HepG2 (cell line): ENCODE data around the gene GHR. TPM values are rescaled to one million over a fixed set of nuclear protein-coding genes. Genes with fewer than 3 reads are reported as not detected.
A peak's percentile ranks its signal among the peaks of the same experiment; 100 is the strongest.

Experiments used
- ATAC-seq: fragments of 200-7000 bp; cut with Tn5 transposase; 3 replicates; pipeline ENCODE4 v1.9.1; 2020; ENCODE audit warnings: mild to moderate bottlenecking, moderate library complexity
- BruUV-seq: library from RNA; stranded (reverse); fragments of 400-500 nt; replicated peaks from 2 replicates; lab custom pipeline; 2021; lab: Mats Ljungman, UMichigan
- CTCF ChIA-PET: fragments of 300-600 bp; formaldehyde crosslinking; extraction: SDS; loops from one replicate; lab custom pipeline; 2021; ENCODE audit warnings: low total read pairs, inconsistent platforms, low intra/inter-chr PET ratio; lab: Yijun Ruan, JAX
- POLR2A ChIA-PET: fragments of 350-600 bp; sonication (Branson Sonifier 250); formaldehyde crosslinking; loops from one replicate; lab custom pipeline; 2020; ENCODE audit warnings: antibody characterized with exemption, inconsistent platforms; lab: Yijun Ruan, JAX
- DNase-seq: peaks from one replicate; pipeline ENCODE4 v3.0.0-alpha.2; 2015; ENCODE audit warnings: low spot score
- FAIRE-seq: peaks from 3 replicates; lab custom pipeline; 2011; peaks lifted over from hg19 to GRCh38; lab: Jason Lieb, UNC
- H2AFZ ChIP-seq: one replicate; pipeline ENCODE4 v1.6.1; 2011; ENCODE audit warnings: low read length, inconsistent platforms
- H3K27ac ChIP-seq: fragments of 300-600 bp; 3 replicates; pipeline ENCODE4 v1.8.0; 2011; ENCODE audit warnings: mixed run types, mild to moderate bottlenecking, mixed read lengths, low read length, inconsistent platforms; ENCODE audit not compliant: insufficient read depth; ENCODE audit errors: extremely low read length
- H3K27me3 ChIP-seq, 2 experiments: fragments of 200-600 bp in 1 of 2; 2 replicates in 1 of 2; 3 replicates in 1 of 2; pipeline versions ENCODE4 v1.6.0 to v1.8.0; 2011; ENCODE audit warnings: low read length in 2 of 2, mild to moderate bottlenecking in 2 of 2, moderate library complexity in 2 of 2, inconsistent platforms in 1 of 2; ENCODE audit not compliant: insufficient read depth in 2 of 2, control insufficient read depth in 1 of 2
- H3K36me3 ChIP-seq, 2 experiments: fragments of 200-600 bp in 1 of 2; replicated peaks in 1 of 2; 2 replicates in 1 of 2; 3 replicates in 1 of 2; pipeline versions ENCODE4 v1.5.1 to v1.8.0; 2011; ENCODE audit warnings: low read length in 2 of 2, inconsistent platforms in 1 of 2; ENCODE audit not compliant: insufficient read depth in 2 of 2, control insufficient read depth in 1 of 2
- H3K4me1 ChIP-seq: 2 replicates; pipeline ENCODE4 v1.5.1; 2012; ENCODE audit warnings: low read length, inconsistent platforms; ENCODE audit not compliant: insufficient read depth
- H3K4me2 ChIP-seq: 2 replicates; pipeline ENCODE4 v1.6.0; 2011; ENCODE audit warnings: low read depth, low read length, inconsistent platforms
- H3K4me3 ChIP-seq, 3 experiments: fragments of 200-600 bp in 1 of 3; sonication (generic), shearing (Covaris generic) in 1 of 3; replicated peaks in 1 of 3; 2 replicates each; pipeline ENCODE4 v1.5.1; 2011 to 2016; ENCODE audit warnings: low read length in 3 of 3, inconsistent platforms in 2 of 3, low read depth in 2 of 3, mild to moderate bottlenecking in 2 of 3, control low read depth in 1 of 3, mixed read lengths in 1 of 3; ENCODE audit not compliant: insufficient read depth in 1 of 3
- H3K79me2 ChIP-seq: one replicate; pipeline ENCODE4 v1.6.1; 2011; ENCODE audit warnings: low read length, inconsistent platforms; ENCODE audit not compliant: insufficient read depth
- H3K9ac ChIP-seq: 2 replicates; pipeline ENCODE4 v1.6.0; 2011; ENCODE audit warnings: mild to moderate bottlenecking, low read depth, low read length, inconsistent platforms; ENCODE audit not compliant: insufficient read depth
- H3K9me3 ChIP-seq: 2 replicates; pipeline ENCODE4 v1.5.1; 2012; ENCODE audit warnings: mild to moderate bottlenecking, low read length
- H4K20me1 ChIP-seq: 2 replicates; pipeline ENCODE4 v1.6.0; 2011; ENCODE audit warnings: inconsistent platforms, mild to moderate bottlenecking, low read length, moderate library complexity; ENCODE audit not compliant: insufficient read depth
- ESRRA ChIP-seq: sonication (generic); formaldehyde crosslinking; IDR thresholded peaks from 2 replicates; pipeline ENCODE4 v1.5.1; 2020; ENCODE audit warnings: mild to moderate bottlenecking, low read depth, missing genetic modification reagents
- ETS1 ChIP-seq: sonication (generic); formaldehyde crosslinking; IDR thresholded peaks from 2 replicates; pipeline ENCODE4 v1.4.0; 2020; ENCODE audit warnings: missing genetic modification reagents
- KLF9 ChIP-seq: IDR thresholded peaks from 2 replicates; pipeline ENCODE4 v1.6.1; 2016; ENCODE audit warnings: low read depth
- LCORL ChIP-seq, 2 experiments: fragments of 450-650 bp in 1 of 2; sonication (generic) in 1 of 2; formaldehyde crosslinking in 1 of 2; IDR thresholded peaks; 2 replicates each; pipeline versions ENCODE4 v1.5.0 to v1.6.1; 2017 to 2020; ENCODE audit warnings: antibody characterized with exemption in 1 of 2, missing genetic modification reagents in 1 of 2
- NFYC ChIP-seq: IDR thresholded peaks from 2 replicates; pipeline ENCODE4 v1.6.1; 2016; ENCODE audit warnings: missing genetic modification reagents, missing compliant biosample characterization
- SETDB1 ChIP-seq: sonication (generic); formaldehyde crosslinking; IDR thresholded peaks from 2 replicates; pipeline ENCODE4 v1.5.1; 2020; ENCODE audit warnings: missing genetic modification reagents, mild to moderate bottlenecking, borderline replicate concordance
- SMAD9 ChIP-seq: sonication (generic); formaldehyde crosslinking; IDR thresholded peaks from 2 replicates; pipeline ENCODE4 v1.5.1; 2020; ENCODE audit warnings: mild to moderate bottlenecking, missing genetic modification reagents
- TFAP4 ChIP-seq: sonication (generic); IDR thresholded peaks from 2 replicates; pipeline ENCODE4 v1.6.1; 2016; ENCODE audit warnings: low read depth, borderline replicate concordance
- ZFP36 ChIP-seq: fragments of 150-350 bp; IDR thresholded peaks from 2 replicates; pipeline ENCODE4 v1.6.1; 2018; ENCODE audit warnings: borderline replicate concordance, low read length, low read depth; ENCODE audit not compliant: partially characterized antibody
- ZNF431 ChIP-seq: sonication (generic); formaldehyde crosslinking; IDR thresholded peaks from 2 replicates; pipeline ENCODE4 v1.9.0; 2022; ENCODE audit warnings: missing genetic modification reagents, low read depth, mild to moderate bottlenecking, borderline replicate concordance
- ZNF607 ChIP-seq: sonication (generic); formaldehyde crosslinking; IDR thresholded peaks from 2 replicates; pipeline ENCODE4 v1.5.1; 2020; ENCODE audit warnings: missing genetic modification reagents, mild to moderate bottlenecking, borderline replicate concordance
- ZNF792 ChIP-seq: IDR thresholded peaks from 2 replicates; pipeline ENCODE4 v1.6.1; 2016
- WGBS: methylation state at CpG from one replicate; pipeline ENCODE4 v1.1.6; 2017; ENCODE audit warnings: low lambda C conversion rate; 5-methylcytosine and 5-hydroxymethylcytosine counted together
- in situ Hi-C: cut with HindIII; loops from 2 replicates; pipeline ENCODE4 v1.10.0; 2017; ENCODE audit warnings: low pct_unique_long_range_greater_than_20kb; ENCODE audit not compliant: extremely low pct_ligation_motif_present
- intact Hi-C: fragments of 100-400 bp; cut with micrococcal nuclease; formaldehyde crosslinking; loops from one replicate; pipeline ENCODE4 v1.10.0; 2022; ENCODE audit not compliant: unreplicated experiment
- polyA plus RNA-seq, 8 experiments: library from polyadenylated mRNA; depleted of rRNA in 3 of 8; stranded (reverse) in 7 of 8; unstranded in 1 of 8; fragments of >200 nt; fragmentation: Illumina TruSeq in 4 of 8; extraction: Trizol in 4 of 8; gene quantifications; 2 replicates each; pipeline versions ENCODE4 v1.2.1 to v1.2.3, GENCODE V29; 2011 to 2016; ENCODE audit warnings: low read depth in 4 of 8, missing spikeins in 1 of 8, mixed read lengths in 1 of 8; ENCODE audit not compliant: insufficient read depth in 1 of 8
- total RNA-seq, 5 experiments: library from RNA; depleted of rRNA; stranded (reverse); fragments of >200 nt; fragmentation: Illumina TruSeq; extraction: Trizol; gene quantifications; 2 replicates each; pipeline ENCODE4 v1.2.3, GENCODE V29; 2016; ENCODE audit warnings: low read depth in 1 of 5
- TF ChIP-seq, protein P1 (sequence below): sonication (generic); formaldehyde crosslinking; IDR thresholded peaks from 2 replicates; pipeline ENCODE4 v1.5.1; 2020; ENCODE audit warnings: missing genetic modification reagents, mild to moderate bottlenecking, borderline replicate concordance

GHR gene
- total and polyA plus RNA-seq, 2 of the 13 experiments (the other 11 are each of a cell fraction or from before 2014, with no cell fraction given), result 0.07 TPM; not detected in 1

DNA sequence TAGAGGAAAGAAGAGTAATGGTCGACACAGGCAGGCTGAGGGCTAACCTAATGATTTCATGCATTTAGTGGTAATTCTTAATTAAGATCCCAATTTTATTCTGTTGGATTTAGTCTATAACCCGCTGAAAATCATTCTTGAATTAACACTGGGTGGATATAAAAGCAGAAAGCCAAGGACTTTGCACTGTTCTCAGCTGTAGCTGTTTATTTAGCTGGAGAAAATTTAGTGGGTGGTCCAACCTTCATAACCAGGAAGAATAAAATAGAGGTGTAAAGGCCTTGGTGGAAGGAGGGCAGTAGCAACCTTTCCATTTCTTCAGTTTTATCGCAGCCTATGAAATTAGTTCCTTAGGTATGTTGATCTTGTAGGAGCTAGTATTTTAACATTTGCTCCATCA, 92.3 kb downstream of the GHR start:
- no TSS peak for BruUV-seq
- DNase-seq, result peak; percentile 5
- intact Hi-C loops, result loop anchor here (10.0 kb wide), 2 partner anchors 249 to 369 kb away; no protein-coding TSS in a partner anchor
- Histone ChIP-seq H3K4me2 (peak overlapping the region; percentile 9; the same call in 1 of the 2 replicates), H3K9me3 (no peaks in the 10 kb centered on the region), H3K27me3 (no peaks in the 10 kb centered on the region), H3K4me3 (no peak overlapping the region), H3K36me3 (no peaks in the 10 kb centered on the region), H3K79me2 (no peaks in the 10 kb centered on the region), H3K27ac (no peak overlapping the region), H3K9ac (no peak overlapping the region), H4K20me1 (no peaks in the 10 kb centered on the region), H3K4me1 (peaks cover 32% of the 10 kb centered on the region), H2AFZ (no peak overlapping the region)
- CTCF ChIA-PET, result no interaction called here
- 50% methylated on average over 3 of the region's 3 CpGs for WGBS
- POLR2A ChIA-PET, result no interaction called here
- ATAC-seq, result no peak
- FAIRE-seq, result no peak
- no peak for TF ChIP-seq ZFP36
- TF ChIP-seq TFAP4, result peak; percentile 51; the same call in 1 of the 2 replicates
- in situ Hi-C loops, result no loop called here

GRCh38 chr5:42516282-42517042, 93.2 kb downstream of the GHR start:
- BruUV-seq, result no TSS peak
- Histone ChIP-seq H3K27me3 (no peaks in the 10 kb centered on the region), H3K27ac (peak overlapping the region; percentile 4), H3K79me2 (no peaks in the 10 kb centered on the region), H3K4me3 (peak overlapping the region in 2 of 3 experiments; percentile 15 to 20; a peak in 3 of 6 replicates), H3K9ac (no peak overlapping the region), H3K4me2 (peak overlapping the region; percentile 56), H2AFZ (no peak overlapping the region), H3K4me1 (peaks cover 32% of the 10 kb centered on the region), H3K9me3 (no peaks in the 10 kb centered on the region), H4K20me1 (no peaks in the 10 kb centered on the region), H3K36me3 (no peaks in the 10 kb centered on the region)
- POLR2A ChIA-PET, result no interaction called here
- in situ Hi-C loops (no loop called here), intact Hi-C loops (loop anchor here (1.0 to 10.0 kb wide), 3 partner anchors 67 to 368 kb away; no protein-coding TSS in a partner anchor)
- CTCF ChIA-PET, result no interaction called here
- FAIRE-seq, result peak; percentile 80
- ATAC-seq, result peak; percentile 99
- 19% methylated on average over 4 of the region's 4 CpGs for WGBS
- DNase-seq, result peak; percentile 63
- TF ChIP-seq ETS1 (CRISPR knock-in tag), result no peak
- no peak for TF ChIP-seq NFYC
- TF ChIP-seq ZNF792 (CRISPR knock-in tag), result no peak
- TF ChIP-seq, protein P1, sequence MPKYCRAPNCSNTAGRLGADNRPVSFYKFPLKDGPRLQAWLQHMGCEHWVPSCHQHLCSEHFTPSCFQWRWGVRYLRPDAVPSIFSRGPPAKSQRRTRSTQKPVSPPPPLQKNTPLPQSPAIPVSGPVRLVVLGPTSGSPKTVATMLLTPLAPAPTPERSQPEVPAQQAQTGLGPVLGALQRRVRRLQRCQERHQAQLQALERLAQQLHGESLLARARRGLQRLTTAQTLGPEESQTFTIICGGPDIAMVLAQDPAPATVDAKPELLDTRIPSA (CRISPR knock-in tag), result no peak
- no peak for TF ChIP-seq SMAD9 (CRISPR knock-in tag)
- no peak for TF ChIP-seq ZNF431
- no peak for TF ChIP-seq LCORL (IDR thresholded peaks at IDR 0.05)
- TF ChIP-seq LCORL (CRISPR knock-in tag; IDR thresholded peaks at IDR 0.05), result peak; percentile 28; the same call in 1 of the 2 replicates
- TF ChIP-seq ESRRA, result no peak
- TF ChIP-seq ZNF607 (CRISPR knock-in tag), result no peak
- no peak for TF ChIP-seq SETDB1 (CRISPR knock-in tag)
- no peak for TF ChIP-seq KLF9 (CRISPR knock-in tag)
